Activated T-helper 17 cell treated with anti-CD3 and anti-CD28 coated beads, Interleukin-2, amount 50 U/mL, for 72 hours (primary cell): ENCODE results near the gene MAPKAPK5. TPM values are rescaled to one million over a fixed set of nuclear protein-coding genes. Genes with fewer than 3 reads are reported as not detected.
A peak's percentile ranks its signal among the peaks of the same experiment; 100 is the strongest.

Source experiments
- ATAC-seq: fragments of 150-1000 bp; cut with Tn5 transposase; replicated peaks from 2 replicates; pipeline ENCODE4 v1.10.0; 2021; ENCODE audit warnings: mild to moderate bottlenecking, moderate library complexity
- H3K27ac Mint-ChIP-seq: one replicate; pipeline ENCODE4 v1.8.0; 2022; ENCODE audit warnings: mixed read lengths
- H3K27me3 Mint-ChIP-seq: one replicate; pipeline ENCODE4 v1.8.0; 2022; ENCODE audit warnings: mixed read lengths
- H3K36me3 Mint-ChIP-seq: one replicate; pipeline ENCODE4 v1.8.0; 2022; ENCODE audit warnings: low read depth, mild to moderate bottlenecking, mixed read lengths
- H3K4me1 Mint-ChIP-seq: one replicate; pipeline ENCODE4 v1.8.0; 2022; ENCODE audit warnings: mixed read lengths
- H3K4me3 Mint-ChIP-seq: one replicate; pipeline ENCODE4 v1.8.0; 2022; ENCODE audit warnings: mild to moderate bottlenecking, mixed read lengths
- H3K9me3 Mint-ChIP-seq: one replicate; pipeline ENCODE4 v1.8.0; 2022; ENCODE audit warnings: mixed read lengths
- total RNA-seq, 2 donors: library from RNA; stranded (reverse); gene quantifications; one replicate each; pipeline ENCODE4 v1.2.3, GENCODE V29; 2022

MAPKAPK5 gene
- total RNA-seq, 2 donors from 2014 or later: 42.7 to 46.7 TPM

GRCh38 chr12:111887926-111888745 is 46.1 kb downstream of the MAPKAPK5 start:
- Mint-ChIP-seq H3K27ac (no peak overlapping the region), H3K9me3 (no peaks in the 10 kb centered on the region), H3K27me3 (no peaks in the 10 kb centered on the region), H3K4me1 (no peaks in the 10 kb centered on the region), H3K36me3 (peaks cover 98% of the 10 kb centered on the region), H3K4me3 (no peak overlapping the region)
- ATAC-seq: no peak

DNA sequence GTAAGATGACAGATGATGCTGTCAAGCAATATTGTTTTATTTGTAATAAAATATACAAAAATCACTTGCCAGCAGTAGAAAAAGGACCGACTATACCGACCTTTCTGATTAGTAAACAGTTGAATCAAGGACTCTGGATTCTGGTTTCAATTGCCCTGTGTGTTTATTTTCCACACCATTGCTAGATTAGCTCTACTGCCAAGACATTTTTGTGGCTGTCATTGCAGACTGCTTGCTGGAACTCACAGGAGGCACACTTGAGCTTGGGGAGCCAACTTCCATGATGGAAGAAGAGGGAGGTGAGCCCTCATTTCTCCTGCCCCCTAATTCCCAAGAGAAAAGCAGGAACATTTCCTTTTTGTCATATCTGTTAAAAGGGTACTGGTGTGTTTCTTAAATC is 51.3 kb downstream of the MAPKAPK5 start:
- Mint-ChIP-seq H3K36me3 (peaks cover 86% of the 10 kb centered on the region), H3K27me3 (no peaks in the 10 kb centered on the region)
- ATAC-seq: no peak

DNA sequence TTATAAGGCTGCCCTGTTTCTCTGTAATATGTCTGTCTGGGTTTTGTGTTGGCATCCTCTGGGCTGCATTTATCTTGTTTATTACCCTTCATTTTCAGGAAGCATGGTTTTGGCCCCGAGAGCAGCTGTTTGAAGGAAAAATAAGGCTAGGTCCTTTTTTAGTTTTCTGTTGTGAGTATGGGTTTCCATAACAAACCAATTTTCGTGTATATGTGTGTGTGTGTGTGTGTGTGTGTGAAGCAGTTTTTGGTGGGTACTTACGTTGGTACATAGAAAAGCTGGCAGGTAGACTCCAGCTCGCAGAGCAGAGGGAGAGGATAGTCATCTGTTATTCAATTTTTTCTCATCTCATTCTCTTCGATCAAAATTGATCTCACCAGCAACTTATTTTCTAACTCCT is 52.5 kb downstream of the MAPKAPK5 start:
- H3K4me3 Mint-ChIP-seq: no peak overlapping the region
- no peak for ATAC-seq
- H3K9me3 Mint-ChIP-seq: no peaks in the 10 kb centered on the region
- no peaks in the 10 kb centered on the region for H3K4me1 Mint-ChIP-seq
- peaks cover 83% of the 10 kb centered on the region for H3K36me3 Mint-ChIP-seq
- no peaks in the 10 kb centered on the region for H3K27me3 Mint-ChIP-seq
- H3K27ac Mint-ChIP-seq: no peak overlapping the region

More for the DNA sequence above, 51.3 kb downstream of the MAPKAPK5 start:
- no peaks in the 10 kb centered on the region for H3K4me1 Mint-ChIP-seq
- H3K27ac Mint-ChIP-seq: no peak overlapping the region
- H3K9me3 Mint-ChIP-seq: no peaks in the 10 kb centered on the region
- no peak overlapping the region for H3K4me3 Mint-ChIP-seq

GRCh38 chr12:111901182-111901581 is 59.2 kb downstream of the MAPKAPK5 start:
- no peak for ATAC-seq

GRCh38 chr12:111904446-111904975 is 62.5 kb downstream of the MAPKAPK5 start:
- Mint-ChIP-seq H3K4me3 (no peak overlapping the region), H3K4me1 (peaks cover 6% of the 10 kb centered on the region), H3K9me3 (peaks cover 17% of the 10 kb centered on the region), H3K36me3 (peaks cover 38% of the 10 kb centered on the region), H3K27ac (no peak overlapping the region), H3K27me3 (no peaks in the 10 kb centered on the region)
- no peak for ATAC-seq

More at GRCh38 chr12:111901182-111901581, 59.2 kb downstream of the MAPKAPK5 start:
- Mint-ChIP-seq H3K4me1 (peaks cover 6% of the 10 kb centered on the region), H3K4me3 (no peak overlapping the region), H3K27ac (peak overlapping the region; percentile 53), H3K27me3 (no peaks in the 10 kb centered on the region), H3K9me3 (peaks cover 1% of the 10 kb centered on the region), H3K36me3 (peaks cover 49% of the 10 kb centered on the region)

DNA sequence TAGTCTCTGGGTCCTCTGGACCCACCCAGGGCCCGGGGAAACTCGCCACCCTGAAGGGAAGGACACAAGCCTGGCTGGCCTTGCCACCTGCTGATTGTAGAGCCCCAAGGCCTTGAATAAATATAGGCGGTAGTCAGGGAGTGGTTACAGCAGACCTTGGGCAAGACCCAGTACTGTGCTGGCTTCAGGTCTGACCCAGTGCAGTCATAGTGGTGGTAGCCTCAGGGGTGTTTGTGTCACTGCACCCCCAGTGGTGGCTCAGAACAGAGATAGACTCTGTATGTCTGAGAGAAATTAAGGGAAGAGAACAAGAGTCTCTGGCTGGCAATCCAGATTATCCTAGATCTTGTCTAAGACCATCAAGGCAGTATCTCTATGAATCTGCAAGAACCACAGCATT is 63.5 kb downstream of the MAPKAPK5 start:
- H3K27me3 Mint-ChIP-seq: no peaks in the 10 kb centered on the region
- H3K4me1 Mint-ChIP-seq: peaks cover 8% of the 10 kb centered on the region
- no peak overlapping the region for H3K4me3 Mint-ChIP-seq
- H3K36me3 Mint-ChIP-seq: peaks cover 38% of the 10 kb centered on the region
- H3K27ac Mint-ChIP-seq: no peak overlapping the region
- peaks cover 19% of the 10 kb centered on the region for H3K9me3 Mint-ChIP-seq
- ATAC-seq: no peak

DNA sequence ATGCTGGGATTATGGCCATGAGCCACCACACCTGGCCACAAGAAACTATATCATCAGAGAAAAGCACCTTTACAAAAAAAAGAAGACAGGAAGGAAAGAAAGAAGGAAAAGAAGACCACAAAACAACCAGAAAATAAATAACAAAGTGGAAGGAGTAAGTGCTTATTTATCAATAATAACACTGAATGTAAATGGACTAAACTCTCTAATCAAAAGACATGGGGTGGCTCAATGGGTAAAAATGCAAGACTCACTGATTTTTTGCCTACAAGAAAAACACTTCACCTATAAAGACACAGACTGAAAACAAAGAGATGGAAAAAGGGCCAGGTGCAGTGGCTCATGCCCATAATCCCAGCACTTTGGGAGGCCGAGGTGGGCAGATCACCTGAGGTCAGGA is 65.7 kb downstream of the MAPKAPK5 start:
- Mint-ChIP-seq H3K36me3 (peaks cover 20% of the 10 kb centered on the region), H3K9me3 (peaks cover 20% of the 10 kb centered on the region), H3K27me3 (no peaks in the 10 kb centered on the region), H3K4me3 (no peak overlapping the region), H3K27ac (no peak overlapping the region), H3K4me1 (peaks cover 4% of the 10 kb centered on the region)
- no peak for ATAC-seq

GRCh38 chr12:111925171-111925570 is 83.1 kb downstream of the MAPKAPK5 start:
- no peaks in the 10 kb centered on the region for H3K9me3 Mint-ChIP-seq

GRCh38 chr12:111926631-111927030 is 84.6 kb downstream of the MAPKAPK5 start:
- no peaks in the 10 kb centered on the region for H3K9me3 Mint-ChIP-seq
- no peaks in the 10 kb centered on the region for H3K27me3 Mint-ChIP-seq
- no peak overlapping the region for H3K4me3 Mint-ChIP-seq
- ATAC-seq: no peak
- H3K36me3 Mint-ChIP-seq: peaks cover 9% of the 10 kb centered on the region
- H3K4me1 Mint-ChIP-seq: peaks cover 3% of the 10 kb centered on the region
- H3K27ac Mint-ChIP-seq: no peak overlapping the region

More at GRCh38 chr12:111925171-111925570, 83.1 kb downstream of the MAPKAPK5 start:
- Mint-ChIP-seq H3K36me3 (no peaks in the 10 kb centered on the region), H3K4me3 (no peak overlapping the region), H3K27me3 (no peaks in the 10 kb centered on the region), H3K27ac (no peak overlapping the region), H3K4me1 (peaks cover 3% of the 10 kb centered on the region)
- ATAC-seq: no peak

GRCh38 chr12:111927346-111927745 is 85.3 kb downstream of the MAPKAPK5 start:
- Mint-ChIP-seq H3K27me3 (no peaks in the 10 kb centered on the region), H3K4me3 (no peak overlapping the region), H3K36me3 (peaks cover 17% of the 10 kb centered on the region), H3K27ac (no peak overlapping the region), H3K9me3 (no peaks in the 10 kb centered on the region), H3K4me1 (peaks cover 3% of the 10 kb centered on the region)
- ATAC-seq: no peak

GRCh38 chr12:111932241-111932640 is 90.2 kb downstream of the MAPKAPK5 start:
- no peak for ATAC-seq
- Mint-ChIP-seq H3K9me3 (no peaks in the 10 kb centered on the region), H3K4me3 (no peak overlapping the region)

DNA sequence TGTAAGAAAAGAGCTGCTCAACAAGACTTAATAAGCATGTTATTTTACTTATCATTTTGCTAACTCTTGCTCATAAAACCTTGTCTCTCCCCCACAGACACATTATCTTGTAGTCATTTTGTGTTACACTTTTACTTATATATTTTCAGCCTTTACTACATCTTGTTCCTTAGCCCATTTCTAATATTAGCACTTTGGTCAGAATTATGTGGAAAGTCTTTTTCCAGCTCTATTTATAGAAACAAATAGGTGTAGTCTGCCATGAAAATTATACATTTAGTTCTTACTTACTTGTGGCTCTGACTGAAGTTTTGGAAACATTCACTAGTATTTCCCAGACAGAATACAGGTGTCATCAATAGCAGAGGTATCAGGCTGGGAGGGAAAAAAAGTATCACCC is 94.8 kb downstream of the MAPKAPK5 start:
- no peaks in the 10 kb centered on the region for H3K27me3 Mint-ChIP-seq
- H3K4me1 Mint-ChIP-seq: no peaks in the 10 kb centered on the region
- no peak overlapping the region for H3K4me3 Mint-ChIP-seq
- no peaks in the 10 kb centered on the region for H3K9me3 Mint-ChIP-seq
- ATAC-seq: no peak
- H3K27ac Mint-ChIP-seq: no peak overlapping the region
- H3K36me3 Mint-ChIP-seq: peaks cover 29% of the 10 kb centered on the region

More at GRCh38 chr12:111932241-111932640, 90.2 kb downstream of the MAPKAPK5 start:
- Mint-ChIP-seq H3K36me3 (peaks cover 39% of the 10 kb centered on the region), H3K27ac (no peak overlapping the region), H3K4me1 (no peaks in the 10 kb centered on the region), H3K27me3 (no peaks in the 10 kb centered on the region)

DNA sequence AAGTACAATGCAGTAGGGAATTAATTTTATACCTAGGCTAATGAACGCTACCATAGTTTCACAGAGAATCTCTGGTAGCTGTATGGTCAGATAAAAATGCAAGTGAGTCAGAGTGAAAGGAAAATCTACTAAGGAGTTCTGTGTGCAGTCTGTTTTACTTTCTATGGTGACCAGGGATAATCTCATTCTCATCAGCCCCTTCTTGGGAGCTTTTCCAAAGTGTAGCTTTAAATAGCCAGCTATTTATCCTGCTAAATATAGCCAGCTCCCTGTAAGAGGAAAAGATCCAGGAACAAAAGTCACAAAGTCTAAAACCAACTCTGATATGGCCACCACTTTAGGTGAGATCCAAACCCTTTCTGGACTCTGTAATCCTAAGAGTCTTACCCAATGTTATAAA is 95.4 kb downstream of the MAPKAPK5 start:
- H3K27ac Mint-ChIP-seq: no peak overlapping the region
- no peaks in the 10 kb centered on the region for H3K27me3 Mint-ChIP-seq
- no peaks in the 10 kb centered on the region for H3K9me3 Mint-ChIP-seq
- peaks cover 1% of the 10 kb centered on the region for H3K4me1 Mint-ChIP-seq
- ATAC-seq: no peak
- no peak overlapping the region for H3K4me3 Mint-ChIP-seq
- peaks cover 24% of the 10 kb centered on the region for H3K36me3 Mint-ChIP-seq

- H3K27ac Mint-ChIP-seq: peak overlapping the region; percentile 47
Measured at GRCh38 chr12:111942557-111942956, 100.5 kb downstream of the MAPKAPK5 start.

GRCh38 chr12:111943929-111944328 is 101.9 kb downstream of the MAPKAPK5 start:
- no peaks in the 10 kb centered on the region for H3K9me3 Mint-ChIP-seq
- no peaks in the 10 kb centered on the region for H3K27me3 Mint-ChIP-seq
- H3K4me1 Mint-ChIP-seq: peaks cover 9% of the 10 kb centered on the region
- no peaks in the 10 kb centered on the region for H3K36me3 Mint-ChIP-seq
- H3K27ac Mint-ChIP-seq: no peak overlapping the region
- no peak for ATAC-seq
- no peak overlapping the region for H3K4me3 Mint-ChIP-seq

More at GRCh38 chr12:111942557-111942956, 100.5 kb downstream of the MAPKAPK5 start:
- no peaks in the 10 kb centered on the region for H3K36me3 Mint-ChIP-seq
- H3K27me3 Mint-ChIP-seq: no peaks in the 10 kb centered on the region
- no peak for ATAC-seq
- H3K4me1 Mint-ChIP-seq: peaks cover 5% of the 10 kb centered on the region
- no peaks in the 10 kb centered on the region for H3K9me3 Mint-ChIP-seq
- H3K4me3 Mint-ChIP-seq: no peak overlapping the region
